ENCODE measurements around the gene KCNH4.
"Not testable (repeated sequence)": the region's sequence is repeated elsewhere in the genome, so short reads cannot be mapped to it uniquely, and the experiment has no call there.

KCNH4 gene

GRCh38 chr17:42193969-42194899, 13.3 kb upstream of the KCNH4 start, which contains the start of gene GHDC:
Gene GHDC, minus strand, starts transcription at chr17:42194494. Its CDS starts 913 bp downstream, at chr17:42193581.
- peak; percentile 82 for DNase-seq

DNA sequence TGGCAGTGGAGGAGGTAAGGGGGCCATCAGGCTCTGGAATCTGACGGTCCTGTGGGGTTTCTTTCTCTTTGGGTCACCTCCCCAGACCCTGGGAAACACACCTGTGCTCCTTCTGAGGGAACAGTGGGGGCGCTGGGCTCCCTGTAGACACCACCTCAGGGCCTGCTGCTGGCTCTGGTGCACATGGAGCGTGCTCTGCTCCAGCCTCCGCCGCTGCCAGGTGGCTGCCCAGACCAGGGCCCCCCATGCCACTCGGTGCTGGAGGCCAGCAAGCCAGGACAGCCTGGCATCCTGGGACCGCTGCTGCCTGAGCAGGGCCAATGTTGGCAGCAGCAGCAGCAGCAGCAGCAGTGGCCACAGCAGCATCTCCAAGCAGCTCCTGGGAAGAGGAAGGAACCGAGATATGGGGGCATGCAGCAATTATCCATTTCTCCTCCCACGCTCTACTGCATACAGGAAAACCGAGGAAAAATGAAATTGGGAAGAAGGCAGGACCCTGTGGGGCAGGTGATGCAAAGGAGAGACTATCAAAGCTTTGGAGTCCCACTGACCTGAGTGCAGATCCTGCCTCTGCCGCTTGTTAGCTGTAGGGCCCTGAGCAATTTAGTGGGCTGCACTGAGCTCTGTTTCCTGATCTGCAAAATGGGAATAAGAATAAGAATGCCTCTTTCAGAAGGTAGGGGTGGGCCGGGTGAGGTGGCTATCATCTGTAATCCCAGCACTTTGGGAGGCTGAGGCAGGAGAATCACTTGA, 12.4 kb upstream of the KCNH4 start:
- DNase-seq: no peak

DNA sequence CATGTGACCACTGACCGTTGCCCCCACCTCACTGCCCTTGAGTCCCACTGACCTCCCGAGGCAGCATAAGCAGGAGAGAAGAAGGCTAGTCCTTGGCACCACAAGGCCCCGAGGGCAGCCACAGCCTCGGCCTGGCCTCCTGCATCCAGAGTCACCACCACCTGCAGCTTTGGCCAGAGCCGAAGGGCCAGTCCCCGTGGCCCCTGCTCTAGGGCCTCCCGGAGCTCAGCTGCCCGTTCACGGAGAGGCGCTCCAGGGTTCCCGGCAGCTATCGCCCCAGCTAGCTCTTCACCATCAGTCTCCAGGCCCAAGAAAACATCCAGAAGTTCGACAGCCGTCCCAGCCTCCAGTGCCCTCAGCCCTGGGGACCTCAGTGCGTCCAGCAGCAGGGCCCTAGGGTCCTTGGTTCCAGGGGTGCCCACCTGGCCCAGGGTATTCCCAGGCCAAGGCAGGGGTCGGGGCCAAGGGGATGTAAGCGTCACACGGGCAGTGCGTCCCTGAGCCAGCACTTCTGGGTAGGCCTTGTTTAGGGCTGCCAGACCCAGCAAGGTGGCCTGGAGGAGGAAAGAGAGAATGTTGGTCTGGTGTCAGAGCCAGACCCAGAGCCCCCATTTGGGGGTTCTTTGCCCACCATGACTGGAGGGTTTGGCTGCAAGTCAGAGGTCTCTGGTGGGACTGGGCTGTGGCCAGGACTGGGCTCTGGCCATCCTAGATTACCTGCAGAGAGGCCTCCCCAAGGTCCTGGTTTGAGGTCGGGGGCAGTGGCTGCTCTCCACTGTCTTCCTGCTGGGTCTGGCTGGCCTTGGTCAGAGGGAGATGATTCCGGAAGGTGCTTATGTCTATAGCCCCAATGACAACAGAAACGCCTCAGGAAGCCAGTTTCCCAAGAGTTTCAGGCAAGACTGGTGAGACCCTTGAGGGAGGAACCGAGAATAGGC, 11.5 kb upstream of the KCNH4 start:
- no peak for DNase-seq

GRCh38 chr17:42191275-42191608, 10.3 kb upstream of the KCNH4 start:
- no peak for DNase-seq

GRCh38 chr17:42190491-42191274, 9.7 kb upstream of the KCNH4 start:
- DNase-seq: no peak

DNA sequence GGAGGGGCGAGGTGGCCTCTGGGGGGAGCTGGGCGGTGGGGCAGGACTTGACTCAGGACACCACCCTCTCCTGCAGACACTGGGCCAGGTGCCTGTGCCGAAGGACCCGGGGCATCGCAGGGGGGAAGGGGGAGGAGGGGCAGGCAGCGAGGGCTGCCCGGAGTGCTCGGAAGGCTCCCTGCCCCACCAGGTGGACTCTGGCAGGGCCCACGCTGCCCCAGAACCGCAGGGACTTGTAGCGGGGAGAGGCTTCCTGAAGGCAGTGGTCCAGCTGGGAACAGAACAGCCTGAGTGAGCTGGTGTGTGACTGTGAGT, 8.7 kb upstream of the KCNH4 start:
- no peak for DNase-seq

DNA sequence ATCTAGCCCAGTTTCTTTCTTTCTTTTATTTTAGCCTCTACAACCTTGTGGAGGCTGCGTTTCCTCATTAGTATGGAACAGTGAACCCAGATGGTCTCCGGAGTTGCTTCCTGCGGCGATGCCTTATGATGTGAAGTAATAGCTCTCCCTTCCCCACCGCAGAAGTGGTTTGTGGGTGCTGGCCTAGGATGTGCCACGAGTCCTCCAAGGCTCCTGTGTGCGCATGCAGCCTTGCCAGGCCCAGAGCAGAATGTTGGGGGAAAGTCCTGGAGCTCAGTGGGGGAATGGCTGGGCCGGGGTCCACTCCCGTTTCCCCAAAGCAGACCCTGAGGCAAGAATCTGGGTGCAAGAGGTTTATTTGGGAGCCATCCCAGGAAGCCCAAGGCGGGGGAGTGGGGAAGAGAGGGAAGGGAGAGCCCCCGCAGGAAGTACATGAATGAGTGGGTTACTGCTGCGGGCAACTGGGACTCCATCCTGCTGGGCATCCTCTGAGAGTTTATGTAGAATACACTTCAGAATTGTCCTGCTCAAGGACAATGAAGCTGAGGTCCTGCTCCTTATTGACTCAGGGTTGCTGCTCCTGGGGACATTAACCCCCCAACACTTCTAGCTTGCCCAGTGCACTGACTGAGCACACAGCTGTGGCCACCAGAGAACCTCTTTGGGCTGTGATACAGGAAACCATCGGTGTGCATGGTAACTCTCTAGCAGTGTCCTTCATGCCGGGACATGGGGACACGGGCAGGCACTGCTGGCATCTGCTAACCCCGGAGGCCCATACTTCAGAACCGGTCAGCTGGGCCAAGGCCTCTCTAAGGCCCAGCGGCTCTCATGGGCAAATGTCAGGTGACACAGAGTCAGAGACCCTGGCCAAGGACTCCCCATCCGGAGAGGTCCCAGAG, 8.1 kb upstream of the KCNH4 start:
- DNase-seq: peak; percentile 33

- DNase-seq: no peak
Observed at GRCh38 chr17:42187833-42188232, 6.9 kb upstream of the KCNH4 start.

- not testable (repeated sequence) for DNase-seq
Observed at GRCh38 chr17:42186191-42186590, 5.2 kb upstream of the KCNH4 start.

DNA sequence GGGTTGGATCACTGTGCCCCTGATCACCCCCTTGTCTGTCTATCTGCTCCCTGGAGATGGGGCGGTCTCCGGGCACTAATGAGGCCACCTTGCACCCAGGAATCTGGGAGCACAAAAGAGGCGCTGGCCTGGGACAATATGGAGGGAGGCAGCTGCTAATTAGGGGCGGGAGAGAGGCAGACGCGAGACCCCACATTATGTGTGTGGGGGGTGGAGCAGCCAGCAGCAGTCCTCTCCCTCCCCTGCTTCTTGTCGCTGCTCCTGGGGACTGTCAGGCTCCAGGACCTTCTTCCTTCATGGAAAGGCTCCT, 4.6 kb upstream of the KCNH4 start:
- no peak for DNase-seq

GRCh38 chr17:42184713-42185620, 4.0 kb upstream of the KCNH4 start, which contains the start of gene HCRT:
Gene HCRT, minus strand, starts transcription at chr17:42185452. Its CDS starts 87 bp downstream, at chr17:42185365.
- DNase-seq: no peak

- peak; percentile 76 for DNase-seq
Observed at GRCh38 chr17:42183741-42184711, 3.1 kb upstream of the KCNH4 start.

DNA sequence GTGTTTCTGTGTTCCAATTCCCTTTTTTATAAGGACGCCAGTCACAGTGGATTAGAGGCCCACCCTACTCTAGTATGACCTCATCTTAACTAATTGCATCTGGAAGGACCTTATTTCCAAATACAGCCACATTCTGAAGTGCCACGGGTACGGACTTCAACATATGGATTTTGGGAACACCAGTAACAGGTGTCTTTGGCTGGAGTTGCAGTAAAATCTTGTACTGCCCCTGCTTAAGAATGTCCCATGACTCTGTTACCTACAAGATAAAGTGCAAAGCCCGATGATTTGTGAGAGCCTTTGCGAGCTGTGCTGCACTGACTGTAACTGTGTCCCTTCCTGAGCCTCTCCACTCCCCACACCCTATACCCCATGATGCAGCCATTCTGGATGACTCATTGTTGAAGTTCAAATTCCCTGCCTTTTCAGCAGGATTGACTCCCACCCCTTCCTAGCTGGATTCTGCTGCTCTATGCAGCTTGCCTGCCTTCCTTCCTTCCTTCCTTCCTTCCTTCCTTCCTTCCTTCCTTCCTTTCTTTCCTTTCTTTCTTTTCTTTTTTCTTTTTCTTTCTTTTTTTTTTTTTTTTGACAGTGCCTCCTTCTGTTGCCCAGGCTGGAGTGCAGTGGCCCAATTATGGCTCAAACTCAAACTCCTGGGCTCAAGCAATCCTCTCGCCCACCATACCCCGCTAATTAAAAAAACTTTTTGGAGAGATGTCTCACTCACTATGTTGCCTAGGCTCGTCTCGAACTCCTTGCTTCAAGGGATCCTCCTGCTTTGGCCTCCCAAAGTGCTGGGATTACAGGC, 2.2 kb upstream of the KCNH4 start:
- no peak for DNase-seq

DNA sequence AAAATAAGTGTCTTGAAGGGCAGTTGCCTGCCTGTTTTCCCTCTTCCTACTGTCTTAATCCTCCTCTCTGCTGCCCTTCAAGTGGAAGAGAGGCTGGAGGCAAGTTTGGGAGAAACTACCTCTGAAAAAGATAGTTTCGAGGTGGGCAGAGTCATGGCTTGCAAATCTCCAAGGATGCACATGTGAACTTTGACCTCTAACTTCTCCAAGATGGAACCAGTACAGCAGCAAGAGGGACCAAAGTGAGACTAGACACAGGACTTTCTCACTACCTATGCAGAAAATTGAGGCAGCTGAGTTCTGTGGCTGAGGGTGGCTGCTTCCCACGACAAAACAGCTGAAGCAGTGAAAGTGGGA, 887 bp upstream of the KCNH4 start:
- DNase-seq: no peak

DNA sequence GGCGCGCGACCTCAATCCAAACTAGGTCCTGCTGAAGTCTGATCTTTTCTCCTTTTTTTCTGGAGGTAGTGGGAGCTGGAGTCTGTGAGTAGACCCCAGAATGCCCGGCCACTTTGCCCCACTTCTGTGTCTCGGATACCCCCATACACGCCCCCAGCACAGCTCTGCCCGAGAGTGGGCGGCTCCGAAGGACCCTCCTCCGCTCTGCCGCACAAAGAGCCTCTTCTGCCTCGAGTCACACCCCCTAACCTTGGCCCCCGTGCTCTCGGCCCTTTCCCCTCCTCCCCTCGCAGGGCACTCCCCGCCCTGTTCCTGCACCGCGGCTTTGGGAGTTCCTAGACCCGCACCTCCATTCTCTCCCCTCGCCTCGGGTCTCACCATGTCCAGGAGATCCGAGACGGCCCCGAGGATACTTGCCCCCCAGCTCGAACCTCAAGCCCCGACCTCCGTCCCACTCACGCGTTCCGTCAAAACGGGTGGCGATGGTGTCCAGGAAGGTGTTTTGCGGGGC, 476 bp downstream of the KCNH4 start:
- DNase-seq: no peak

GRCh38 chr17:42179911-42180410, 981 bp downstream of the KCNH4 start:
- DNase-seq: no peak

GRCh38 chr17:42179335-42179734, 1.6 kb downstream of the KCNH4 start:
- DNase-seq: no peak

DNA sequence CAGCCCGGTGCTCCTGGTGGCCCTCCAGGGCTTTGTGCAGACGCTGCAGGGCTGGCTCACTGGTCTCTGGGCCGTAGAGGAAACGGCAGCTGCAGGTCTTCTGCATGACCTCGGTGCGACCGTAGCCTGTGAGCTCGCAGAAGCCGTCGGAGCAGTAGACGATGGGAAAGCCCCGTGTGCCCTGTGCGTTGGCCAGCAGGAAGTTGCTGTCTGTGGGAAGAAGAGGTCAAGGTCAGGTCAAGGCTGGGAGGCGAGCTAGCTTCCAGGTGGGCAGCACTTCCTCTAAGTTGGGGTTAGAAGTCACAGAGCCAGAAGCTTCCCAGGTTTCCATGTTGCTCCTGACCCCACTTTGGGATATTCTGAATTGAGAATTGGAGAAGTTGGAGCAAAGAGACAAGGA, 2.1 kb downstream of the KCNH4 start:
- peak; percentile 65 for DNase-seq

Measured in CD4-positive, alpha-beta T cell treated with Interleukin-15 for 1 hour (primary cell).